AG09309 (cell line): Measurements from ENCODE around the gene CTIF.

Experiments used
- DNase-seq: peaks from one replicate; pipeline ENCODE4 v3.0.0-alpha.2; 2010; ENCODE audit warnings: low read depth
- H3K4me3 ChIP-seq: 2 replicates; pipeline ENCODE4 v1.5.1; 2011; ENCODE audit warnings: mild to moderate bottlenecking, low read depth, low read length, moderate library complexity; ENCODE audit not compliant: control insufficient read depth
- CTCF ChIP-seq: IDR thresholded peaks from 2 replicates; pipeline ENCODE4 v1.5.1; 2011; ENCODE audit warnings: mild to moderate bottlenecking, low read depth, low read length, inconsistent platforms; ENCODE audit not compliant: insufficient read depth, control insufficient read depth; ENCODE audit errors: missing control alignments

The CTIF gene

GRCh38 chr18:48680339-48681250 is 141.8 kb downstream of the CTIF start:
- no peak for DNase-seq
- TF ChIP-seq CTCF: no peak
- H3K4me3 ChIP-seq: no peak overlapping the region

- H3K4me3 ChIP-seq: no peak overlapping the region
- DNase-seq: no peak
- no peak for TF ChIP-seq CTCF
Observed at GRCh38 chr18:48682768-48683167, 143.9 kb downstream of the CTIF start.

- H3K4me3 ChIP-seq: no peak overlapping the region
- TF ChIP-seq CTCF: no peak
- no peak for DNase-seq
Observed at GRCh38 chr18:48683197-48683596, 144.4 kb downstream of the CTIF start.

GRCh38 chr18:48683661-48684060 is 144.8 kb downstream of the CTIF start:
- no peak for TF ChIP-seq CTCF
- DNase-seq: no peak
- no peak overlapping the region for H3K4me3 ChIP-seq

GRCh38 chr18:48687346-48688042 is 148.7 kb downstream of the CTIF start:
- TF ChIP-seq CTCF: no peak
- no peak for DNase-seq
- no peak overlapping the region for H3K4me3 ChIP-seq

- no peak overlapping the region for H3K4me3 ChIP-seq
- TF ChIP-seq CTCF: no peak
- DNase-seq: no peak
Observed at GRCh38 chr18:48688961-48689360, 150.1 kb downstream of the CTIF start.
